Motor neuron (in vitro differentiated cells): ENCODE measurements around the gene CXCL9. TPM values are rescaled to one million over a fixed set of nuclear protein-coding genes. Genes with fewer than 3 reads are reported as not detected.
A peak's percentile ranks its signal among the peaks of the same experiment; 100 is the strongest.
"Not testable (repeated sequence)": the region's sequence is repeated elsewhere in the genome, so short reads cannot be mapped to it uniquely, and the experiment has no call there.

ENCODE experiments used
- ATAC-seq, 8 experiments: fragments of 200-7000 bp; cut with Tn5 transposase; replicated peaks in 6 of 8; 2 replicates each; pipeline ENCODE4 v1.8.0; 2021; ENCODE audit warnings: mild to moderate bottlenecking in 8 of 8, moderate library complexity in 8 of 8
- H3K27ac ChIP-seq, 2 donors: fragments of 250-450 bp; sonication (Bioruptor Pico); 2 replicates each; pipeline ENCODE4 v1.9.0; 2021; ENCODE audit warnings: antibody characterized with exemption in 2 of 2, mild to moderate bottlenecking in 2 of 2, moderate library complexity in 1 of 2
- H3K4me1 ChIP-seq, 2 donors: fragments of 250-450 bp; sonication (Bioruptor Pico); replicated peaks in 1 of 2; 2 replicates each; pipeline ENCODE4 v1.6.1; 2021; ENCODE audit warnings: antibody characterized with exemption in 2 of 2, mild to moderate bottlenecking in 2 of 2, moderate library complexity in 1 of 2
- H3K4me3 ChIP-seq, 5 donors: fragments of 250-450 bp; sonication (Bioruptor Pico); 2 replicates each; pipeline ENCODE4 v1.9.0; 2021; ENCODE audit warnings: antibody characterized with exemption in 5 of 5, mild to moderate bottlenecking in 5 of 5, moderate library complexity in 4 of 5
- WGBS, 10 experiments: fragments of 450-650 bp; shearing (Covaris generic); methylation state at CpG; one replicate each; pipeline ENCODE4 v1.0.0; 2022; 5-methylcytosine and 5-hydroxymethylcytosine counted together
- in situ Hi-C, 9 experiments: fragments of 400-800 bp; cut with MboI; loops; one replicate each; pipeline ENCODE4 v1.15.0; 2021; ENCODE audit warnings: low sequenced_read_pairs in 9 of 9, low pct_unique_long_range_greater_than_20kb in 2 of 9; ENCODE audit not compliant: unreplicated experiment in 9 of 9
- total RNA-seq, 8 experiments: library from RNA; unstranded; fragments of 300-600 nt; gene quantifications; 2 replicates each; pipeline versions ENCODE4 v1.2.3 to v1.2.4, GENCODE V29; 2022

The CXCL9 gene
- total RNA-seq, result under 1 TPM in 4 of 8 experiments, not detected in 4; 0.05 to 0.52 (median 0.15) TPM

DNA sequence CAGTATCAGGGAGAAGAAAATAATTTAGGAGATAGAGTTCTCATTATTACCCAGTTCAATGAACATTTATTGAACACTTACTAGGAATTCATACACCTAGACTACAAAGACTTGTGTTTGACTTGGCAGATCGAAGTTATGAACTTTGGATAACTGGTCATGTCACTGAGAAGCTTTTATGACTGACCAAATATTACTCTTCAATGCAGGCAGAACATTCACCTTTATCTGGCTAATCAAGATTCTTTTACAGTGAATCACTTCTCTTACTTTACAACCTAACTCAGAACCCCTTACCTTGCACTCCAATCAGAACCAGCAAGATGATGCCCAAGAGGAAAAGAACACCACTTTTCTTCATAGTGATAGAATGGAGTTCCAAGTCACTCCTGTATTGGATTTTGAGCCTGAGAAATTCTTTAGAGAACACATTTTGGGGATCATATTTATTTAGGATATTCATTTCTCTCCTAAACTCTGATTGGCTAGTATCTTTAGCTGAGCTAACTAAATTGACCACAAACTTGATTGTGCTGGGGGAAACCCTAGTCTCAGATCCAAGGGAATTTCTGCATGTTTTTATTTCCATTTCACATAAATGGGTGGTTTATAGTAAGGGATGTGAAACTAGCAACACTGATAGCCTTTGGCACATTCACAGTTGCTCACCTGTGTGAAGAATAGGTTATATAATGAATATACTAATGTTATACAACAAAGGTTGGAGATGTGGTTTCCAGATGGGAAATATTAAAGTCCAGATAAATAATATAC lies at the start of gene CXCL9:
CXCL9 (minus strand) TSS at position 421 of the 774 bp plus-strand sequence; CDS start at position 361, 60 bp downstream.
- Histone ChIP-seq H3K4me1 (peaks cover 0 to 7% of the 10 kb centered on the region in 2 donors), H3K4me3 (no peak within 1 kb of the TSS), H3K27ac (no peak within 1 kb of the TSS)
- ATAC-seq, result no peak
- in situ Hi-C loops, result no loop called here
- WGBS, 10 experiments, result 0 to 88% (median 43%) methylated on average over 1 of the region's 1 CpG; no CpG with 5 or more reads in 3 of the 10 experiments

DNA sequence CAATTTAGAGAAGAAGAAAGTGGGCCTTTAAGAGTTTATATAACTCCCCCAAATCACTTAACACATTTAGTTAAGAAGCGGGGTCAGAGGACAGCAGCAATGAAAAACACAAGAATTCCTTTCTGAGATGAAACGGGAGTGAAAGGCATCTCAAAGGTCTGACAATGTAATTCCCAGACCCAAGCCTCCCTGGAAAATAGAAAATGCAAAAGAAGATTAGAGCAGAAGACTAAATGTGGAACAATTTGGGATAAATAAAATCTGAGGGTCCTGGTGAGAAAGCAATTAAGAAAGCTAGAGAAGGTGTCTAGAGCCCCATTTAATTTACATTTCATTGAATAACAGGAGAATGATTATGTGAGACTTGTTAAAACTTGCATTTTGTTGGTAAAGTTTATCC lies 48.1 kb upstream of the CXCL9 start:
- WGBS, 10 experiments, result 5 to 80% (median 57%) methylated on average over 1 to 2 of the region's 2 CpGs; no CpG with 5 or more reads in 2 of the 10 experiments
- ATAC-seq, result no peak
- Histone ChIP-seq H3K4me1 (peaks cover 4 to 5% of the 10 kb centered on the region in 2 donors), H3K27ac (no peak overlapping the region), H3K4me3 (no peak overlapping the region)
- in situ Hi-C loops, result no loop called here

DNA sequence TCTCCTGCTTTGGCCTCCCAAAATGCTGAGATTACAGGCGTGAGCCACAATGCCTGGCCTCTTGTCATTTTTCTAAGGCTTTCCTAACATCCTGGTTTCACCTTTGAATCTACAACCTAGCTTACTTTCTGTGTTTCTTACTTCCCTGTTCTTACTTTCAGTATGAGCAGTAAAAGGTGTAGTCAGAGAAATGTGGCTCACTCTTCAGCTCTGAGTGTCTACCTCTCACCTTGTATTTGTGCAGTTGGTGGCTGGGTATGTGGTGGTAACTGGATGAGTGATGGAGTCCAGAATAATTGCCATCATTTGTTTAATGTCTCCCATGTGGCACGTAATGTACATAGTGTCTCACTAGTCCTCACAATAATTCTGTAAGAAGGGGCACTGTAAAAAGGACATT lies 47.7 kb upstream of the CXCL9 start:
- H3K4me1 ChIP-seq, result peaks cover 4 to 5% of the 10 kb centered on the region in 2 donors
- ATAC-seq, result peak in 2 of 8 experiments; percentile 22 to 57
- WGBS, 10 experiments, result 14 to 100% (median 85%) methylated on average over 1 to 2 of the region's 2 CpGs; no CpG with 5 or more reads in 2 of the 10 experiments
- H3K27ac ChIP-seq, result no peak overlapping the region
- no peak overlapping the region for H3K4me3 ChIP-seq
- in situ Hi-C loops, result no loop called here

DNA sequence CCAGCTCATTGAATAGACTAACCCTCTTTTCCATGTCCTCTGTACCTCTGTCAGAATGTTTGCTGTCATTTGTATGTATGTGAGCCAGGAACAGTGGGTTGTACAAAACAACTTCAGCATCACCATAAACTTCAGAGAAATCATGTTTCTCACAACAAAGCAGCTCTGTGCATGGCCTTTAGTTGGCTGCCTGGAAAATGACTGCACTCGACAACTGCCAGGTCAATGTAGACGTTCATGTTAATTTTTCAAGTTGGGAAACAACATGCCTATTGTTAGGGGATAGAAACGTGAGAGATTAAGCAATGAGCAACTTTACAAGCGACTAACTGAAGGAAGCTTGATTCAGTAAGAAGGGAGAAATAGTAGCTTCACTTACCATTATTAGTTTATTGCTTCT lies 46.4 kb upstream of the CXCL9 start:
- Histone ChIP-seq H3K4me3 (no peak overlapping the region), H3K4me1 (peaks cover 4 to 5% of the 10 kb centered on the region in 2 donors), H3K27ac (no peak overlapping the region)
- in situ Hi-C loops, result no loop called here
- 0 to 46% (median 17%) methylated on average over 1 to 4 of the region's 4 CpGs; no CpG with 5 or more reads in 1 of the 10 experiments for WGBS, 10 experiments
- ATAC-seq, result peak in 6 of 8 experiments; percentile 12 to 69 (median 37)

DNA sequence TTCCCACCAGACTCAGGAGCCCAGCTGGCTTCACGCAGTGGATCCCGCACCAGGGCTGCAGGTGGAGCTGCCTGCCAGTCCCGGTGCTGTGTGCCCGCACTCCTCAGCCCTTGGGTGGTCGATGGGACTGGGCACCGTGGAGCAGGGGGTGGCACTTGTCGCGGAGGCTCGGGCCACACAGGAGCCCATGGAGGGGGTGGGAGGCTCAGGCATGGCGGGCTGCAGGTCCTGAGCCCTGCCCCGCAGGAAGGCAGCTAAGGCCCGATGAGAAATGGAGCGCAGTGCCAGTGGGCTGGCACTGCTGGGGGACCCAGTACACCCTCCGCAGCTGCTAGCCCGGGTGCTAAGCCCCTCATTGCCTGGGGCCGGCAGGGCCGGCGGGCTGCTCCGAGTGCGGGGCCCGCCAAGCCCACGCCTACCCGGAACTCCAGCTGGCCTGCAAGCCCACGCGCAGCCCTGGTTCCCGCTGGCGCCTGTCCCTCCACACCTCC lies 43.3 kb upstream of the CXCL9 start:
- H3K4me1 ChIP-seq, H3K4me3 ChIP-seq, in situ Hi-C loops, H3K27ac ChIP-seq, ATAC-seq: not testable (repeated sequence)
- WGBS, 10 experiments, result 100% methylated on average over 1 to 2 of the region's 27 CpGs; no CpG with 5 or more reads in 8 of the 10 experiments

DNA sequence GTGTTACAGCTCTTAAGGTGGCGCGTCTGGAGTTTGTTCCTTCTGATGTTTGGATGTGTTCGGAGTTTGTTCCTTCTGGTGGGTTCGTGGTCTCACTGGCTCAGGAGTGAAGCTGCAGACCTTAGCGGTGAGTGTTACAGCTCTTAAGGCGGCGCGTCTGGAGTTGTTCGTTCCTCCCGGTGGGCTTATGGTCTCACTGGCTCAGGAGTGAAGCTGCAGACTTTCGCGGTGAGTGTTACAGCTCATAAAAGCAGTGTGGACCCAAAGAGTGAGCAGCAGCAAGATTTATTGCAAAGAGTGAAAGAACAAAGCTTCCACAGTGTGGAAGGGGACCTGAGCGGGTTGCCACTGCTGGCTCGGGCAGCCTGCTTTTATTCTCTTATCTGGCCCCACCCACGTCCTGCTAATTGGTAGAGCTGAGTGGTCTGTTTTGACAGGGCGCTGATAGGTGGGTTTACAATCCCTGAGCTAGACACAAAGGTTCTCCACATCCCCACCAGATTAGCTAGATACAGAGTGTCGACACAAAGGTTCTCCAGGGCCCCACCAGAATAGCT lies 42.6 kb upstream of the CXCL9 start:
- 86% methylated on average over 10 of the region's 17 CpGs; no CpG with 5 or more reads in 9 of the 10 experiments for WGBS, 10 experiments
- ATAC-seq, in situ Hi-C loops, H3K4me1 ChIP-seq, H3K27ac ChIP-seq, H3K4me3 ChIP-seq: not testable (repeated sequence)

DNA sequence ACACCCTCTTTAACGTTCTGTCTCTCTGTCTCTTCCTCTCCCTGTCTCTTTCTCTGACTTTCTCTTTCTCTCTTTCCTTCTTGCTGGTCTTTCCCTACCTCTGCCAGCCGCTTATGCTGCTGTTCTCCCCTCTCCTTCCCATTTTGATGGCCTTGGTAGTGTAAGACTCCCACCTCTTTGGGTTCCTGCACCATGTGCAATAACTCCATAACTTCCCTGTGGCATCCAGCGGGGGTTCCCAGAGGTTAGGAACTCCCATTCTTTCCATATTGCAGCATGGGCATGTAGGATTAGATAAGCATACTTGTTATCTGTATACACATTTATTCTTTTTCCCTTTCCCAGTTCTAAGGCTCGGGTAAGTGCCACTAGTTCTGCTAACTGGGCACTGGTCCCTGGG lies 37.4 kb upstream of the CXCL9 start:
- H3K4me1 ChIP-seq, ATAC-seq, in situ Hi-C loops: not testable (repeated sequence)

DNA sequence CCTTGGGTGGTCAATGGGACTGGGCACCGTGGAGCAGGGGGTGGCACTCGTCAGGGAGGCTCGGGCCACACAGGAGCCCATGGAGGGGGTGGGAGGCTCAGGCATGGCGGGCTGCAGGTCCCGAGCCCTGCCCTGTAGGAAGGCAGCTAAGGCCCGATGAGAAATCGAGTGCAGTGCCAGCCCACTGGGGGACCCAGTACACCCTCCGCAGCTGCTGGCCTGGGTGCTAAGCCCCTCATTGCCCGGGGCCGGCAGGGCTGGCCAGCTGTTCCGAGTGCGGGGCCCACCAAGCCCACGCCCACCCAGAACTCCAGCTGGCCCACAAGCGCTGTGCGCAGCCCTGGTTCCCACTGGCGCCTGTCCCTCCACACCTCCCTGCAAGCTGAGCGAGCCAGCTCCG lies 36.0 kb upstream of the CXCL9 start:
- ATAC-seq, H3K4me3 ChIP-seq, H3K27ac ChIP-seq, H3K4me1 ChIP-seq, in situ Hi-C loops: not testable (repeated sequence)
- WGBS, 10 experiments, result 100% methylated on average over 3 of the region's 18 CpGs; no CpG with 5 or more reads in 9 of the 10 experiments

More for the DNA sequence above, 37.4 kb upstream of the CXCL9 start:
- H3K27ac ChIP-seq, H3K4me3 ChIP-seq: not testable (repeated sequence)
- WGBS, 10 experiments, result 0 to 84% (median 66%) methylated on average over 1 to 3 of the region's 4 CpGs

DNA sequence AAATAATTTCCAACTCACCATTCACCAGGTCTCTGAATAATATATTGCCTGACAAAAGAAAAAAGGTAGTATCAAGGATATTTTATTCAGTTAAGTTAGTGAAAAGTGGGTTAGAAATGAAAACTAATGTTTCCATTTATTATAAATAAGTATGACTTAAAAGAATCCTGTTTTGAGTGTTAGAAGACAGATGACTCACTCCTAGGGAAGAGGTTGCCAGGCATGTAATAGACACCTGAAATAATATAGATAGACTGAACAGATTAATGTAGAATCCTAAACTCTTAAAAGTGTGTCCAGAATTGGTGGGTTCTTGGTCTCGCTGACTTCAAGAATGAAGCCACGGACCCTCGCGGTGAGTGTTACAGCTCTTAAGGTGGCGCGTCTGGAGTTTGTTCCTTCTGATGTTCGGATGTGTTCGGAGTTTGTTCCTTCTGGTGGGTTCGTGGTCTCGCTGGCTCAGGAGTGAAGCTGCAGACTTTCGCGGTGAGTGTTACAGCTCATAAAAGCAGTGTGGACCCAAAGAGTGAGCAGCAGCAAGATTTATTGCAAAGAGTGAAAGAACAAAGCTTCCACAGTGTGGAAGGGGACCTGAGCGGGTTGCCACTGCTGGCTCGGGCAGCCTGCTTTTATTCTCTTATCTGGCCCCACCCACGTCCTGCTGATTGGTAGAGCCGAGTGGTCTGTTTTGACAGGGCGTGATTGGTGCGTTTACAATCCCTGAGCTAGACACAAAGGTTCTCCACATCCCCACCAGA lies 35.1 kb upstream of the CXCL9 start:
- in situ Hi-C loops, H3K4me3 ChIP-seq, ATAC-seq, H3K4me1 ChIP-seq, H3K27ac ChIP-seq: not testable (repeated sequence)
- 88 to 100% (median 100%) methylated on average over 1 to 6 of the region's 18 CpGs; no CpG with 5 or more reads in 7 of the 10 experiments for WGBS, 10 experiments

DNA sequence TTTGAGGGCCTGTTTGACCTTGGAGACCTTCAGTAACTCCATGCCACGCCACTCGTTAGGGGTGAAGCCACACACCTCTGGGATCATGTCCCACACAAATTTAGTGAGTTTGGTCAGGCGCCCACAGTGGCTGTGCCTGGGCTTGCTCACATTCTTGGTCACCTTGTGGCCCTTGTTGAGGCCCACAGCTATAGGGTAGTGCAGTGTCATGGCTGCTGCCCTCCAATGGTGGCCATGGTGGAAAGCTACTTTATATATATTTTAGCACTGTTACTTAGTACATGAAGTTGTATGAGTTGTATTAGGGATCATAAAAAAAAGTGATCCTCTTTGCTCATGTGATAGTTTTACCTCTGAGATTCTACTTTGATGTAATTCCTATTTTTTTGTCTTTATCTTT lies 29.5 kb upstream of the CXCL9 start:
- in situ Hi-C loops, result no loop called here
- H3K4me3 ChIP-seq, result no peak overlapping the region
- H3K4me1 ChIP-seq, result no peaks in the 10 kb centered on the region
- WGBS, 10 experiments, result 62 to 94% (median 75%) methylated on average over 2 to 3 of the region's 3 CpGs; no CpG with 5 or more reads in 5 of the 10 experiments
- ATAC-seq, result no peak
- no peak overlapping the region for H3K27ac ChIP-seq

DNA sequence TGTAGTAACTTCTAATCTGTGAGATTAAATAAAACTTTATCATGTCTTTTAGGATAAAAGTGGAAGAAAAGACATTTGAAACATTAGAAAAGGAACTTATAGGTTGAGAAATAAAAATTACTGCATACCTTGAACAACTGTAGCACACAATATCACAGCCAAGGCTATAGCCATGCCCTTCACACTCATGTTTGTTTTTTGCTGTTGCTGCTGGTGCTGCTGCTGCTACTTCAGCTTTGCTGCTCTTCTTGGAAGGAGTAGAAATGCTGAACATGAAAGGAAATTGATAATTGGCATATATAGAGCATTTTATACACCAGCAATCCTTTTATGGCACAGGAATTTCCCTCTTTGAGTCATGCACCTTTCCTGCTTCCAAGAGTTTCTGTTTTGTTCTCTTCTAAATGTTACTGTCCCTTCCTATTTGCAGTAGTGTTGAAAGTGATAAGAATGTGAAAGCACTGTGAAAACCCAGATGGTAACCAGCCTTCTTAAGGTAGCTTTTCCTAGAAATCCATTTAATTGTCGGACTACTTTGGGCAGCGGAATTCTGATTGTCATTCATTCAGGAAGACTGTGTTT lies 28.6 kb upstream of the CXCL9 start, which contains the start of gene CXCL11:
CXCL11 (minus strand) TSS at position 272 of the 582 bp plus-strand sequence; CDS start at position 189, 83 bp downstream.
- Histone ChIP-seq H3K27ac (no peak within 1 kb of the TSS), H3K4me1 (no peaks in the 10 kb centered on the region), H3K4me3 (no peak within 1 kb of the TSS)
- ATAC-seq, result no peak
- in situ Hi-C loops, result no loop called here
- 36 to 100% (median 95%) methylated on average over 1 to 2 of the region's 2 CpGs; no CpG with 5 or more reads in 1 of the 10 experiments for WGBS, 10 experiments

DNA sequence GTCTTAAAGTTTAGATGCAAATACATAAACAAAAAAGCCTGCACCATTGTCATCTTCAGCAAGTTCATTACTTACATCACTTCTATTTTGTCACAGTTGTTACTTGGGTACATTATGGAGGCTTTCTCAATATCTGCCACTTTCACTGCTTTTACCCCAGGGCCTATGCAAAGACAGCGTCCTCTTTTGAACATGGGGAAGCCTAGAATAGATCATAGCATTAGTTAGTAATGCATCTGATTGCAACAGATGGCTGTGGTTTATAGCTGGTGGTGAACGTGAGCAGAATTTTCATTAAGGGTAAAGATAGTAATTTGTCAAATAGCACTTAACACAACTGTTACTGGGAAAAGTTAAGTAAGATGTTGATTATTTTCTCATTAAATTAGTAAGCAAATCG lies 27.8 kb upstream of the CXCL9 start:
- peak in 4 of 8 experiments; percentile 27 to 58 (median 46) for ATAC-seq
- Histone ChIP-seq H3K27ac (no peak overlapping the region), H3K4me1 (no peaks in the 10 kb centered on the region), H3K4me3 (no peak overlapping the region)
- WGBS, 10 experiments, result 17 to 82% (median 67%) methylated on average over 2 to 3 of the region's 3 CpGs
- in situ Hi-C loops, result no loop called here
